IMR-90 (cell line): ENCODE data around the gene MGLL. TPM values are rescaled to one million over a fixed set of nuclear protein-coding genes. Genes with fewer than 3 reads are reported as not detected.
A peak's percentile ranks its signal among the peaks of the same experiment; 100 is the strongest.

Source experiments
- ATAC-seq: fragments of 200-7000 bp; cut with Tn5 transposase; 2 replicates; pipeline ENCODE4 v1.9.1; 2020; ENCODE audit warnings: low read depth, mild to moderate bottlenecking, moderate library complexity
- BruUV-seq: library from RNA; stranded (reverse); fragments of 400-500 nt; replicated peaks from 2 replicates; lab custom pipeline; 2021; lab: Mats Ljungman, UMichigan
- CTCF ChIA-PET: fragments of 300-600 bp; formaldehyde crosslinking; extraction: SDS; loops from one replicate; lab custom pipeline; 2021; ENCODE audit warnings: antibody characterized with exemption; lab: Yijun Ruan, JAX
- POLR2A ChIA-PET: fragments of 300-600 bp; sonication (Branson Sonifier 250); formaldehyde crosslinking; loops from one replicate; lab custom pipeline; 2022; ENCODE audit warnings: antibody characterized with exemption; ENCODE audit not compliant: unreplicated experiment; lab: Charles Lee
- DNase-seq: peaks from one replicate; pipeline ENCODE4 v3.0.0; 2013
- H2AFZ ChIP-seq: replicated peaks from 2 replicates; pipeline ENCODE3; 2013; ENCODE audit warnings: low read length, mild to moderate bottlenecking; ENCODE audit not compliant: poor library complexity
- H2AK5ac ChIP-seq: 2 replicates; pipeline ENCODE4 v1.6.1; 2013; ENCODE audit warnings: low read depth, low read length, inconsistent platforms
- H2AK9ac ChIP-seq: replicated peaks from 2 replicates; pipeline ENCODE3; 2013; ENCODE audit warnings: mild to moderate bottlenecking, low read depth, low read length, moderate library complexity; ENCODE audit not compliant: poor library complexity
- H2BK120ac ChIP-seq: 2 replicates; pipeline ENCODE4 v1.6.1; 2013; ENCODE audit warnings: low read depth, low read length, inconsistent platforms
- H2BK15ac ChIP-seq: 3 replicates; pipeline ENCODE4 v1.6.1; 2013; ENCODE audit warnings: low read depth, low read length, inconsistent platforms
- H2BK20ac ChIP-seq: 2 replicates; pipeline ENCODE4 v1.6.1; 2013; ENCODE audit warnings: low read depth, mild to moderate bottlenecking, inconsistent platforms, low read length, moderate library complexity
- H2BK5ac ChIP-seq: 2 replicates; pipeline ENCODE4 v1.6.1; 2013; ENCODE audit warnings: mild to moderate bottlenecking, low read depth, low read length, inconsistent platforms; ENCODE audit not compliant: poor library complexity, severe bottlenecking
- H3K14ac ChIP-seq: replicated peaks from 2 replicates; pipeline ENCODE4 v1.6.1; 2013; ENCODE audit warnings: low read depth, low read length, inconsistent platforms
- H3K18ac ChIP-seq: 2 replicates; pipeline ENCODE4 v1.6.1; 2013; ENCODE audit warnings: low read depth, low read length, control low read depth
- H3K23ac ChIP-seq: 2 replicates; pipeline ENCODE4 v1.6.1; 2013; ENCODE audit warnings: low read depth, low read length, inconsistent platforms
- H3K27ac ChIP-seq: 2 replicates; pipeline ENCODE4 v1.5.1; 2013; ENCODE audit warnings: mild to moderate bottlenecking, control low read depth, low read length; ENCODE audit not compliant: insufficient read depth
- H3K27me3 ChIP-seq: 2 replicates; pipeline ENCODE4 v1.6.1; 2013; ENCODE audit warnings: low read length; ENCODE audit not compliant: control insufficient read depth, insufficient read depth
- H3K36me3 ChIP-seq: 2 replicates; pipeline ENCODE4 v1.6.1; 2013; ENCODE audit warnings: low read length, mixed read lengths; ENCODE audit not compliant: control insufficient read depth, insufficient read depth
- H3K4ac ChIP-seq: 2 replicates; pipeline ENCODE4 v1.6.1; 2013; ENCODE audit warnings: low read depth, low read length, inconsistent platforms
- H3K4me1 ChIP-seq: 2 replicates; pipeline ENCODE4 v1.6.1; 2013; ENCODE audit warnings: low read length, mixed read lengths; ENCODE audit not compliant: control insufficient read depth, insufficient read depth
- H3K4me2 ChIP-seq: 2 replicates; pipeline ENCODE4 v1.6.1; 2013; ENCODE audit warnings: low read depth, mild to moderate bottlenecking, control low read depth, low read length, moderate library complexity
- H3K4me3 ChIP-seq: 2 replicates; pipeline ENCODE4 v1.5.1; 2013; ENCODE audit warnings: low read depth, mild to moderate bottlenecking, control low read depth, low read length, moderate library complexity; ENCODE audit not compliant: insufficient read depth
- H3K56ac ChIP-seq: 2 replicates; pipeline ENCODE4 v1.6.1; 2013; ENCODE audit warnings: low read length, inconsistent platforms; ENCODE audit not compliant: insufficient read depth; ENCODE audit errors: extremely low read depth
- H3K79me1 ChIP-seq, 2 experiments: 2 replicates each; pipeline ENCODE4 v1.6.1; 2013; ENCODE audit warnings: low read length in 2 of 2, inconsistent platforms in 1 of 2, low read depth in 1 of 2
- H3K9ac ChIP-seq: 2 replicates; pipeline ENCODE4 v1.6.1; 2013; ENCODE audit warnings: low read depth, low read length, control low read depth
- H3K9me1 ChIP-seq: 2 replicates; pipeline ENCODE4 v1.6.1; 2013; ENCODE audit warnings: low read length, inconsistent platforms; ENCODE audit not compliant: insufficient read depth
- H3K9me3 ChIP-seq: 2 replicates; pipeline ENCODE4 v1.6.1; 2013; ENCODE audit warnings: low read length; ENCODE audit not compliant: control insufficient read depth, insufficient read depth
- H4K20me1 ChIP-seq: 2 replicates; pipeline ENCODE4 v1.6.1; 2013; ENCODE audit warnings: low read length, inconsistent platforms; ENCODE audit not compliant: insufficient read depth
- H4K5ac ChIP-seq: 2 replicates; pipeline ENCODE4 v1.6.1; 2013; ENCODE audit warnings: mild to moderate bottlenecking, low read depth, low read length, control low read depth
- H4K8ac ChIP-seq, 2 experiments: 2 replicates each; pipeline ENCODE4 v1.6.1; 2013; ENCODE audit warnings: low read depth in 2 of 2, low read length in 2 of 2, control low read depth in 1 of 2, inconsistent platforms in 1 of 2
- H4K91ac ChIP-seq: 2 replicates; pipeline ENCODE4 v1.6.1; 2013; ENCODE audit warnings: low read depth, low read length, inconsistent platforms; ENCODE audit not compliant: insufficient read depth
- BHLHE40 ChIP-seq: fragments of 150-350 bp; IDR thresholded peaks from 2 replicates; pipeline ENCODE4 v1.6.1; 2016; ENCODE audit warnings: mild to moderate bottlenecking, low read depth, low read length
- MAZ ChIP-seq: IDR thresholded peaks from 2 replicates; pipeline ENCODE4 v1.6.1; 2012; ENCODE audit warnings: low read depth, mild to moderate bottlenecking, low read length, improper control_type of control experiment, moderate library complexity, borderline replicate concordance
- NFE2L2 ChIP-seq: fragments of 150-350 bp; IDR thresholded peaks from 2 replicates; pipeline ENCODE4 v1.6.1; 2016; ENCODE audit warnings: low read depth, mild to moderate bottlenecking, low read length
- POLR2A ChIP-seq: IDR thresholded peaks from 2 replicates; pipeline ENCODE4 v1.6.1; 2012; ENCODE audit warnings: mild to moderate bottlenecking, low read depth, low read length
- SMC3 ChIP-seq: fragments of 150-350 bp; IDR thresholded peaks from 2 replicates; pipeline ENCODE4 v1.6.1; 2016; ENCODE audit warnings: low read depth, mild to moderate bottlenecking, antibody characterized with exemption, low read length, moderate library complexity
- WGBS, 2 experiments: methylation state at CpG; one replicate each; pipeline versions ENCODE4 v1.1.5 to v1.1.7; 2013; ENCODE audit warnings: missing lambda C conversion rate in 2 of 2; ENCODE audit not compliant: insufficient read length in 1 of 2; ENCODE audit errors: extremely low coverage in 2 of 2; 5-methylcytosine and 5-hydroxymethylcytosine counted together
- dilution Hi-C: fragments of 300-500 bp; cut with HindIII; formaldehyde crosslinking; loops from one replicate; pipeline ENCODE4 v1.14.3; 2018; ENCODE audit warnings: low sequenced_read_pairs; ENCODE audit not compliant: unreplicated experiment
- in situ Hi-C: fragments of 300-500 bp; cut with MboI; formaldehyde crosslinking; loops from 3 replicates; pipeline ENCODE4 v1.14.3; 2019; ENCODE audit warnings: low sequenced_read_pairs, inconsistent platforms, mixed read lengths
- intact Hi-C: fragments of 100-400 bp; cut with micrococcal nuclease; formaldehyde crosslinking; loops from 2 replicates; pipeline ENCODE4 v1.10.0; 2022
- polyA plus RNA-seq, 3 experiments: library from polyadenylated mRNA; depleted of rRNA; stranded (reverse); fragments of >200 nt; gene quantifications; 2 replicates each; pipeline ENCODE4 v1.2.3, GENCODE V29; 2012; ENCODE audit warnings: low replicate concordance in 1 of 3
- total RNA-seq: library from RNA; depleted of rRNA; stranded (reverse); fragments of >200 nt; gene quantifications from 2 replicates; pipeline ENCODE4 v1.2.3, GENCODE V29; 2012

Gene MGLL
- total and polyA plus RNA-seq, 2 of the 4 experiments (the other 2 are of a cell fraction), result 23.7 to 60.6 TPM

- dilution Hi-C loops, result no loop called here
- no peak overlapping the region for H2BK20ac ChIP-seq
Measured at GRCh38 chr3:127700406-127700805, 121.9 kb downstream of the MGLL start.

More at GRCh38 chr3:127700406-127700805, 121.9 kb downstream of the MGLL start:
- no peak overlapping the region for H2BK15ac ChIP-seq
- no peak overlapping the region for H3K4me2 ChIP-seq
- H2BK120ac ChIP-seq, result no peak overlapping the region; the same call in 1 of the 2 replicates
- no peak overlapping the region for H4K5ac ChIP-seq
- no peaks in the 10 kb centered on the region for H3K36me3 ChIP-seq
- no peak overlapping the region for H2BK5ac ChIP-seq
- no peak overlapping the region for H3K9ac ChIP-seq
- no peak overlapping the region for H4K91ac ChIP-seq
- no peak overlapping the region for H3K14ac ChIP-seq
- no peak overlapping the region for H3K27ac ChIP-seq
- H3K9me3 ChIP-seq, result no peaks in the 10 kb centered on the region
- no peak for ATAC-seq
- no peaks in the 10 kb centered on the region; the same call in 1 of the 2 replicates for H4K20me1 ChIP-seq
- H3K4me3 ChIP-seq, result no peak overlapping the region
- WGBS, 2 experiments, result 90% methylated on average over 4 of the region's 5 CpGs; no CpG with 5 or more reads in 1 of the 2 experiments
- H3K79me1 ChIP-seq, result peaks cover 0 to 53% of the 10 kb centered on the region in 2 experiments; a peak in 2 of 4 replicates
- H3K4ac ChIP-seq, result peak overlapping the region; percentile 18; the same call in 1 of the 2 replicates
- H3K18ac ChIP-seq, result no peak overlapping the region
- no peak overlapping the region for H4K8ac ChIP-seq
- in situ Hi-C loops (no loop called here), intact Hi-C loops (no loop called here)
- no peak for DNase-seq
- no peaks in the 10 kb centered on the region for H3K27me3 ChIP-seq
- H3K56ac ChIP-seq, result no peak overlapping the region
- peaks cover 32% of the 10 kb centered on the region for H3K4me1 ChIP-seq
- no peak overlapping the region for H2AFZ ChIP-seq
- H3K23ac ChIP-seq, result no peak overlapping the region
- ChIA-PET CTCF (no interaction called here), POLR2A (interaction anchor here (0.5 kb wide), 1 partner anchor 131 kb away, joined by 3 read pairs; no protein-coding TSS in a partner anchor)
- no peak for TF ChIP-seq NFE2L2
- no peak for TF ChIP-seq BHLHE40
- no peak for TF ChIP-seq MAZ
- no peak for TF ChIP-seq SMC3
- no peak for TF ChIP-seq POLR2A
- no TSS peak for BruUV-seq
- H3K9me1 ChIP-seq, result peaks cover 31% of the 10 kb centered on the region
- H2AK9ac ChIP-seq, result peak overlapping the region; percentile 16
- no peak overlapping the region; the same call in 1 of the 2 replicates for H2AK5ac ChIP-seq
